ENCODE measurements around the gene RBX1.
"Not testable (repeated sequence)": the region's sequence is repeated elsewhere in the genome, so short reads cannot be mapped to it uniquely, and the experiment has no call there.

Gene RBX1

GRCh38 chr22:40973144-40973543 is 22.0 kb downstream of the RBX1 start:
- no peak for DNase-seq

- no peak for DNase-seq
These were observed 24.2 kb downstream of the RBX1 start for GRCh38 chr22:40975366-40975765.

- no peak for DNase-seq
These were observed 25.9 kb downstream of the RBX1 start for GRCh38 chr22:40976866-40977700.

- DNase-seq = no peak
These were observed 28.0 kb downstream of the RBX1 start for GRCh38 chr22:40979198-40979597.

GRCh38 chr22:40979871-40980270 is 28.7 kb downstream of the RBX1 start:
- DNase-seq = no peak

GRCh38 chr22:40982482-40983385 is 31.6 kb downstream of the RBX1 start:
- DNase-seq = no peak

GRCh38 chr22:40991298-40991697 is 40.1 kb downstream of the RBX1 start:
- DNase-seq = no peak

GRCh38 chr22:40995821-40996220 is 44.6 kb downstream of the RBX1 start:
- DNase-seq = no peak

GRCh38 chr22:40997520-40997919 is 46.3 kb downstream of the RBX1 start:
- DNase-seq = no peak

- no peak for DNase-seq
These were observed 48.9 kb downstream of the RBX1 start for GRCh38 chr22:41000040-41000565.

GRCh38 chr22:41000941-41001721 is 50.0 kb downstream of the RBX1 start:
- no peak for DNase-seq

- no peak for DNase-seq
These were observed 50.5 kb downstream of the RBX1 start for GRCh38 chr22:41001722-41002122.

- not testable (repeated sequence) for DNase-seq
These were observed 51.2 kb downstream of the RBX1 start for GRCh38 chr22:41002386-41002785.

GRCh38 chr22:41003066-41003465 is 51.9 kb downstream of the RBX1 start:
- DNase-seq = no peak

GRCh38 chr22:41003976-41004375 is 52.8 kb downstream of the RBX1 start:
- DNase-seq = no peak

GRCh38 chr22:41009222-41009948 is 58.2 kb downstream of the RBX1 start:
- DNase-seq = no peak

GRCh38 chr22:41015003-41015402 is 63.8 kb downstream of the RBX1 start:
- DNase-seq = no peak

GRCh38 chr22:41021061-41021612 is 70.0 kb downstream of the RBX1 start:
- peak; percentile 19 for DNase-seq

- peak; percentile 65 for DNase-seq
These were observed 70.7 kb downstream of the RBX1 start for GRCh38 chr22:41021613-41022454.

GRCh38 chr22:41022470-41023298 is 71.5 kb downstream of the RBX1 start:
- peak; percentile 84 for DNase-seq
